NB4 (cell line): ENCODE measurements around the gene BHLHE41.

Source experiments
- POLR2A ChIP-seq: IDR thresholded peaks from 2 replicates; pipeline ENCODE4 v1.6.1; 2011; ENCODE audit warnings: mild to moderate bottlenecking; ENCODE audit not compliant: insufficient read length; ENCODE audit errors: extremely low read depth
- TF ChIP-seq, protein P1 (sequence below): IDR thresholded peaks from one replicate; pipeline ENCODE4 v1.5.1; 2012; ENCODE audit warnings: low read depth, low read length
- TF ChIP-seq, protein P2 (sequence below): IDR thresholded peaks from 2 replicates; pipeline ENCODE4 v1.6.1; 2011; ENCODE audit warnings: low read depth, low read length

DNA sequence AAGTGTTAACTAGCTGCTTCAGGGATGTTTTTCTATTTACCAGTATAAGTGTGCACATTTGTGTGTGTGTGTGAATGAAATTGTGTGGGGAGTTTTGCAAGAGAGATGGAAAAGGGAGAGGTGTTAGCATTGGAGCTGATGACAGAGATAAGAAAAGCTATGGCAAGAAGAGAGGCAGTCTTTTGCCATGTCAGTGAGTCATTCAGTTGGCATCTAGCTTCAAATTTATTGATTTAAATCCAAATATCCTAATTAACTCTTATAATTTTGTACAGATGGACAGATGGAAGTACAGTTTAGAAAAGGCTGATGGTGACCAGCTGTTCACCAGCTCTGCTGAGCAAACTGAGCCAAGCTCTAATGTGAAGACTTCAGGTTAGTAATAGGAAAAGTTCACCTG, 3.3 kb upstream of the BHLHE41 start:
- TF ChIP-seq, protein P1, sequence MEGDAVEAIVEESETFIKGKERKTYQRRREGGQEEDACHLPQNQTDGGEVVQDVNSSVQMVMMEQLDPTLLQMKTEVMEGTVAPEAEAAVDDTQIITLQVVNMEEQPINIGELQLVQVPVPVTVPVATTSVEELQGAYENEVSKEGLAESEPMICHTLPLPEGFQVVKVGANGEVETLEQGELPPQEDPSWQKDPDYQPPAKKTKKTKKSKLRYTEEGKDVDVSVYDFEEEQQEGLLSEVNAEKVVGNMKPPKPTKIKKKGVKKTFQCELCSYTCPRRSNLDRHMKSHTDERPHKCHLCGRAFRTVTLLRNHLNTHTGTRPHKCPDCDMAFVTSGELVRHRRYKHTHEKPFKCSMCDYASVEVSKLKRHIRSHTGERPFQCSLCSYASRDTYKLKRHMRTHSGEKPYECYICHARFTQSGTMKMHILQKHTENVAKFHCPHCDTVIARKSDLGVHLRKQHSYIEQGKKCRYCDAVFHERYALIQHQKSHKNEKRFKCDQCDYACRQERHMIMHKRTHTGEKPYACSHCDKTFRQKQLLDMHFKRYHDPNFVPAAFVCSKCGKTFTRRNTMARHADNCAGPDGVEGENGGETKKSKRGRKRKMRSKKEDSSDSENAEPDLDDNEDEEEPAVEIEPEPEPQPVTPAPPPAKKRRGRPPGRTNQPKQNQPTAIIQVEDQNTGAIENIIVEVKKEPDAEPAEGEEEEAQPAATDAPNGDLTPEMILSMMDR: no peak
- TF ChIP-seq POLR2A: no peak
- TF ChIP-seq, protein P2, sequence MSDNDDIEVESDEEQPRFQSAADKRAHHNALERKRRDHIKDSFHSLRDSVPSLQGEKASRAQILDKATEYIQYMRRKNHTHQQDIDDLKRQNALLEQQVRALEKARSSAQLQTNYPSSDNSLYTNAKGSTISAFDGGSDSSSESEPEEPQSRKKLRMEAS: no peak
